Endothelial cell of umbilical vein (primary cell): Measurements from ENCODE around the gene TMEM131. TPM values are rescaled to one million over a fixed set of nuclear protein-coding genes. Genes with fewer than 3 reads are reported as not detected.
A peak's percentile ranks its signal among the peaks of the same experiment; 100 is the strongest.

ENCODE experiments used
- BruUV-seq: library from RNA; stranded (reverse); fragments of 400-500 nt; replicated peaks from 2 replicates; lab custom pipeline; 2021; lab: Mats Ljungman, UMichigan
- CTCF ChIA-PET: fragments of 300-600, 350-600 bp; sonication (Branson Sonifier 250); formaldehyde crosslinking; loops from one replicate; lab custom pipeline; 2021; ENCODE audit warnings: antibody characterized with exemption, inconsistent platforms; lab: Charles Lee
- POLR2A ChIA-PET: fragments of 300-600, 350-600 bp; sonication (Branson Sonifier 250); formaldehyde crosslinking; loops from one replicate; lab custom pipeline; 2021; ENCODE audit warnings: antibody characterized with exemption, inconsistent platforms; lab: Charles Lee
- DNase-seq: peaks from one replicate; pipeline ENCODE4 v3.0.0-alpha.2; 2011; ENCODE audit warnings: low read depth, low spot score
- FAIRE-seq: peaks from 2 replicates; lab custom pipeline; 2011; peaks lifted over from hg19 to GRCh38; lab: Jason Lieb, UNC
- H2AFZ ChIP-seq: 2 replicates; pipeline ENCODE4 v1.6.0; 2012; ENCODE audit warnings: low read depth, low read length, control low read depth, inconsistent platforms
- H3K27ac ChIP-seq: 2 replicates; pipeline ENCODE4 v1.5.1; 2011; ENCODE audit warnings: low read depth, mild to moderate bottlenecking, control low read depth, low read length, moderate library complexity; ENCODE audit not compliant: insufficient read depth
- H3K27me3 ChIP-seq, 2 experiments: 2 replicates each; pipeline versions ENCODE4 v1.6.0 to v1.6.1; 2011; ENCODE audit warnings: low read length in 2 of 2, mixed read lengths in 1 of 2; ENCODE audit not compliant: control insufficient read depth in 2 of 2, insufficient read depth in 2 of 2
- H3K36me3 ChIP-seq, 2 experiments: 2 replicates in 1 of 2; 3 replicates in 1 of 2; pipeline ENCODE4 v1.5.1; 2011; ENCODE audit warnings: low read length in 2 of 2, mild to moderate bottlenecking in 1 of 2, moderate library complexity in 1 of 2; ENCODE audit not compliant: control insufficient read depth in 2 of 2, insufficient read depth in 2 of 2; ENCODE audit errors: extremely low read depth in 1 of 2
- H3K4me1 ChIP-seq: 3 replicates; pipeline ENCODE4 v1.5.1; 2011; ENCODE audit warnings: mild to moderate bottlenecking, low read length; ENCODE audit not compliant: control insufficient read depth, insufficient read depth; ENCODE audit errors: extremely low read depth
- H3K4me2 ChIP-seq: 2 replicates; pipeline ENCODE4 v1.6.1; 2011; ENCODE audit warnings: low read length, control low read depth, mixed read lengths; ENCODE audit not compliant: insufficient read depth
- H3K4me3 ChIP-seq, 3 experiments: fragments of 200-600 bp in 1 of 3; sonication (generic), shearing (Covaris generic) in 1 of 3; replicated peaks in 1 of 3; 2 replicates each; pipeline ENCODE4 v1.5.1; 2011 to 2016; ENCODE audit warnings: control low read depth in 3 of 3, low read length in 3 of 3, mild to moderate bottlenecking in 2 of 3, inconsistent platforms in 1 of 3, low read depth in 1 of 3, moderate library complexity in 1 of 3; ENCODE audit not compliant: insufficient read depth in 1 of 3
- H3K79me2 ChIP-seq: 2 replicates; pipeline ENCODE4 v1.6.0; 2012; ENCODE audit warnings: low read length, inconsistent platforms; ENCODE audit not compliant: control insufficient read depth, insufficient read depth
- H3K9ac ChIP-seq: replicated peaks from 2 replicates; pipeline ENCODE3; 2011; ENCODE audit warnings: low read length, control low read depth; ENCODE audit not compliant: insufficient read depth; ENCODE audit errors: extremely low read depth
- H3K9me1 ChIP-seq: replicated peaks from 3 replicates; pipeline ENCODE4 v1.6.0; 2011; ENCODE audit warnings: mild to moderate bottlenecking, low read length; ENCODE audit not compliant: control insufficient read depth, insufficient read depth; ENCODE audit errors: extremely low read depth
- H3K9me3 ChIP-seq: replicated peaks from 2 replicates; pipeline ENCODE4 v1.5.1; 2012; ENCODE audit warnings: low read length, inconsistent platforms; ENCODE audit not compliant: control insufficient read depth, insufficient read depth
- H4K20me1 ChIP-seq: replicated peaks from 2 replicates; pipeline ENCODE3; 2011; ENCODE audit warnings: mild to moderate bottlenecking, low read length; ENCODE audit not compliant: control insufficient read depth, insufficient read depth; ENCODE audit errors: extremely low read depth
- EZH2 ChIP-seq: IDR thresholded peaks from 2 replicates; pipeline ENCODE4 v1.6.1; 2012; ENCODE audit warnings: borderline replicate concordance, low read depth, mild to moderate bottlenecking, moderate library complexity, low read length, inconsistent platforms; ENCODE audit not compliant: severe bottlenecking
- FOS ChIP-seq: IDR thresholded peaks from 2 replicates; pipeline ENCODE4 v1.6.1; 2011; ENCODE audit warnings: mild to moderate bottlenecking, low read length, moderate library complexity, borderline replicate concordance; ENCODE audit not compliant: insufficient read depth
- GATA2 ChIP-seq: IDR thresholded peaks from 2 replicates; pipeline ENCODE4 v1.7.0; 2011; ENCODE audit warnings: low read depth, mild to moderate bottlenecking, moderate library complexity, mixed read lengths, low read length; ENCODE audit not compliant: insufficient read length, insufficient read depth
- JUN ChIP-seq: IDR thresholded peaks from 2 replicates; pipeline ENCODE4 v1.6.1; 2011; ENCODE audit warnings: borderline replicate concordance, low read depth; ENCODE audit not compliant: insufficient read length, insufficient read depth
- MYC ChIP-seq: IDR thresholded peaks from one replicate; pipeline ENCODE4 v1.6.1; 2011; ENCODE audit warnings: mild to moderate bottlenecking, low read depth, low read length
- POLR2A ChIP-seq: IDR thresholded peaks from 2 replicates; pipeline ENCODE4 v1.6.1; 2012; ENCODE audit warnings: low read depth, mild to moderate bottlenecking, control low read depth, low read length
- POLR2AphosphoS5 ChIP-seq: IDR thresholded peaks from 2 replicates; pipeline ENCODE4 v1.6.1; 2012; ENCODE audit warnings: low read depth, mild to moderate bottlenecking, control low read depth, low read length, moderate library complexity; ENCODE audit not compliant: insufficient read depth
- dilution Hi-C: fragments of 300-500 bp; cut with MboI; formaldehyde crosslinking; loops from one replicate; pipeline ENCODE4 v1.15.0; 2019; ENCODE audit warnings: low sequenced_read_pairs; ENCODE audit not compliant: extremely low pct_ligation_motif_present
- intact Hi-C: fragments of 100-400 bp; cut with micrococcal nuclease; formaldehyde crosslinking; loops from one replicate; pipeline ENCODE4 v1.10.0; 2022
- polyA plus RNA-seq, 4 experiments: library from polyadenylated mRNA; depleted of rRNA in 3 of 4; stranded (reverse) in 3 of 4; unstranded in 1 of 4; fragments of >200 nt; gene quantifications; 2 replicates each; pipeline versions ENCODE4 v1.2.1 to v1.2.3, GENCODE V29; 2011 to 2012; ENCODE audit warnings: missing spikeins in 1 of 4
- total RNA-seq: library from RNA; stranded (reverse); gene quantifications from 2 replicates; pipeline ENCODE4 v1.2.3, GENCODE V29; 2021
- TF ChIP-seq, protein P1 (sequence below), 2 donors: IDR thresholded peaks; 1 replicate in 1 of 2; 2 replicates in 1 of 2; pipeline ENCODE4 v1.5.1; 2011; ENCODE audit warnings: low read length in 2 of 2, mild to moderate bottlenecking in 2 of 2, moderate library complexity in 2 of 2, control low read depth in 1 of 2, inconsistent platforms in 1 of 2, low read depth in 1 of 2; ENCODE audit not compliant: insufficient read depth in 1 of 2; ENCODE audit errors: extremely low read depth in 1 of 2
- TF ChIP-seq, protein P2 (sequence below): IDR thresholded peaks from 2 replicates; pipeline ENCODE4 v1.6.1; 2011; ENCODE audit not compliant: insufficient read depth, insufficient read length

The TMEM131 gene
- total and polyA plus RNA-seq, 2 donors (not counting 3 experiments of a cell fraction or from before 2014, with no cell fraction given) = 12.2 to 28.6 TPM

DNA sequence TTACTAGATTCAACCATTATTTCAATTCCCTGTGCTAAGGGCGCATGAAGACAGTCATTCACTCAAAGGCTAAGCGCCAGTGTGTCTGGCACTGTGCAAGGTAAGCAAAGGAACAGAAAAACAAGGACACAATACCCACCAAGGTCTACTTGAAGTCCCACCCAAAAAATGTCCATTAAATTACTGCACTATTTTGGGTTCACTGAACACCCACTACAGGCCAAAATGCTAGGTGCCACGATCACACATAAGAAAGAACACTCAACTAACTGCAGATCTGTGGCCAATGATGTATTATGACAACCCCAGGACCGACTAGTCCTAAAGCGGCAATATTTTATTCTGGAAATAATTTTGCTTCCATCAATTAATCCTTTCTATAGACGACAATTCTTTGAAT is 1.8 kb downstream of the TMEM131 start:
- FAIRE-seq (no peak), DNase-seq (no peak)
- H3K27me3 ChIP-seq = no peaks in the 10 kb centered on the region
- no peak overlapping the region for H3K9ac ChIP-seq
- TF ChIP-seq GATA2 (no peak), EZH2 (no peak), JUN (no peak), POLR2AphosphoS5 (no peak), MYC (no peak), POLR2A (no peak), FOS (no peak)
- TF ChIP-seq, protein P1, sequence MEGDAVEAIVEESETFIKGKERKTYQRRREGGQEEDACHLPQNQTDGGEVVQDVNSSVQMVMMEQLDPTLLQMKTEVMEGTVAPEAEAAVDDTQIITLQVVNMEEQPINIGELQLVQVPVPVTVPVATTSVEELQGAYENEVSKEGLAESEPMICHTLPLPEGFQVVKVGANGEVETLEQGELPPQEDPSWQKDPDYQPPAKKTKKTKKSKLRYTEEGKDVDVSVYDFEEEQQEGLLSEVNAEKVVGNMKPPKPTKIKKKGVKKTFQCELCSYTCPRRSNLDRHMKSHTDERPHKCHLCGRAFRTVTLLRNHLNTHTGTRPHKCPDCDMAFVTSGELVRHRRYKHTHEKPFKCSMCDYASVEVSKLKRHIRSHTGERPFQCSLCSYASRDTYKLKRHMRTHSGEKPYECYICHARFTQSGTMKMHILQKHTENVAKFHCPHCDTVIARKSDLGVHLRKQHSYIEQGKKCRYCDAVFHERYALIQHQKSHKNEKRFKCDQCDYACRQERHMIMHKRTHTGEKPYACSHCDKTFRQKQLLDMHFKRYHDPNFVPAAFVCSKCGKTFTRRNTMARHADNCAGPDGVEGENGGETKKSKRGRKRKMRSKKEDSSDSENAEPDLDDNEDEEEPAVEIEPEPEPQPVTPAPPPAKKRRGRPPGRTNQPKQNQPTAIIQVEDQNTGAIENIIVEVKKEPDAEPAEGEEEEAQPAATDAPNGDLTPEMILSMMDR (IDR thresholded peaks at IDR 0.05; ENCODE audit: extremely low read depth in 1 of 2, insufficient read depth in 1 of 2, low read depth in 1 of 2, low read length in 2 of 2) = no peak
- TF ChIP-seq, protein P2, sequence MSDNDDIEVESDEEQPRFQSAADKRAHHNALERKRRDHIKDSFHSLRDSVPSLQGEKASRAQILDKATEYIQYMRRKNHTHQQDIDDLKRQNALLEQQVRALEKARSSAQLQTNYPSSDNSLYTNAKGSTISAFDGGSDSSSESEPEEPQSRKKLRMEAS = no peak
- no peaks in the 10 kb centered on the region for H3K9me3 ChIP-seq
- H3K9me1 ChIP-seq = no peaks in the 10 kb centered on the region
- no peak overlapping the region for H3K27ac ChIP-seq
- BruUV-seq = no TSS peak
- H3K36me3 ChIP-seq = no peaks in the 10 kb centered on the region
- ChIA-PET CTCF (no interaction called here), POLR2A (no interaction called here)
- H3K4me1 ChIP-seq = peaks cover 17% of the 10 kb centered on the region
- intact Hi-C loops = no loop called here
- dilution Hi-C loops = no loop called here
- H3K4me2 ChIP-seq = peak overlapping the region; percentile 99
- no peak overlapping the region for H2AFZ ChIP-seq
- H4K20me1 ChIP-seq = peaks cover 8% of the 10 kb centered on the region
- peaks cover 53% of the 10 kb centered on the region for H3K79me2 ChIP-seq
- H3K4me3 ChIP-seq = peak overlapping the region in 1 of 3 experiments; percentile 99
